ENCODE data around the gene ST8SIA5.

DNA sequence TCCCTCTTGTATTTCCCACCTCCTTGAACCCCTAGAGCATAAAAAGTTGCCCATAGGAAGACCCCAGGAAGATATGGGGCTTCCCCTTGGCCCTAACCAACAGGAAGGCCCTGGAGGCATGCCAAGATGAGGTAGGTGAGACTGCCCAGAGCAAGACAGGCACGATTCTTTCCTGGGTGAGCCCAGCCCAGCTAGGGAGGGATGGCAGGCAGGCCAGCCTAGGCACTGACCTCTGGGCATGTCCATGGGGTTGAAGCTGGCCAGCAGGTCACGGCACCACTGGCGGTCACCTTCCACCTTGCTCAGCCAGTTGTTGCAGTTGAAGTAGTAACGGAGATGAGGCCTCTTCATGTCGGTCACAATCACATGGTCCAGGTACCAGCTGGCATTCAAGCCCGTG lies 117.5 kb downstream of the ST8SIA5 start:
- TF ChIP-seq, protein P1, sequence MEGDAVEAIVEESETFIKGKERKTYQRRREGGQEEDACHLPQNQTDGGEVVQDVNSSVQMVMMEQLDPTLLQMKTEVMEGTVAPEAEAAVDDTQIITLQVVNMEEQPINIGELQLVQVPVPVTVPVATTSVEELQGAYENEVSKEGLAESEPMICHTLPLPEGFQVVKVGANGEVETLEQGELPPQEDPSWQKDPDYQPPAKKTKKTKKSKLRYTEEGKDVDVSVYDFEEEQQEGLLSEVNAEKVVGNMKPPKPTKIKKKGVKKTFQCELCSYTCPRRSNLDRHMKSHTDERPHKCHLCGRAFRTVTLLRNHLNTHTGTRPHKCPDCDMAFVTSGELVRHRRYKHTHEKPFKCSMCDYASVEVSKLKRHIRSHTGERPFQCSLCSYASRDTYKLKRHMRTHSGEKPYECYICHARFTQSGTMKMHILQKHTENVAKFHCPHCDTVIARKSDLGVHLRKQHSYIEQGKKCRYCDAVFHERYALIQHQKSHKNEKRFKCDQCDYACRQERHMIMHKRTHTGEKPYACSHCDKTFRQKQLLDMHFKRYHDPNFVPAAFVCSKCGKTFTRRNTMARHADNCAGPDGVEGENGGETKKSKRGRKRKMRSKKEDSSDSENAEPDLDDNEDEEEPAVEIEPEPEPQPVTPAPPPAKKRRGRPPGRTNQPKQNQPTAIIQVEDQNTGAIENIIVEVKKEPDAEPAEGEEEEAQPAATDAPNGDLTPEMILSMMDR (IDR thresholded peaks at IDR 0.05) = no peak
- TF ChIP-seq POLR2A (IDR thresholded peaks at IDR 0.05) = no peak
